ENCODE data around the gene NR3C2. TPM values are rescaled to one million over a fixed set of nuclear protein-coding genes. Genes with fewer than 3 reads are reported as not detected.

NR3C2 gene
- total and polyA plus RNA-seq, 2 of the 4 experiments (the other 2 are of a cell fraction): 1.1 to 2.3 TPM

DNA sequence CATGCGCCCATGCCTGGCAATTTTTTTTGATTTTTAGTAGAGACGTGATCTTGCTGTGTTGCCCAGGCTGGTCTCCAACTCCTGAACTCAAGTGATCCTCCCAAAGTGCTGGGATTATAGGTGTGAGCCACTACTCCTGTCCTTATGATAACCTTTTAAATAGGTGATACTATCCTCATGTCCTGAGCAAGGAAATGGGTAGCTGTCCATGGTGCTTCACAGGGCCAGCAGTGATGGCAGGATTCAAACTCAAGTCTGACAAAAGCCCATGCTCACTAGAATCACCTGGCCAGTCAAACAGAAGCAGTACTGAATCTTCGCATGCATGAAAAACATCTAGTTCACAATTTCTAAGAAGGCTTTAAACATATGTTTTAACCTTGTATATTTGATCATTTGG is 235.1 kb downstream of the NR3C2 start:
- H3K79me1 ChIP-seq (ENCODE audit: low read depth in 1 of 2, low read length in 2 of 2): no peaks in the 10 kb centered on the region
- no peaks in the 10 kb centered on the region for H3K4me1 ChIP-seq (ENCODE audit: control insufficient read depth, insufficient read depth, low read length)
- no peak overlapping the region for H4K5ac ChIP-seq (ENCODE audit: low read depth, low read length)
- no peak overlapping the region for H3K9ac ChIP-seq (ENCODE audit: low read depth, low read length)
- H3K18ac ChIP-seq (ENCODE audit: low read depth, low read length): no peak overlapping the region
- no peak overlapping the region for H2BK20ac ChIP-seq (ENCODE audit: low read depth, low read length)
- TF ChIP-seq, protein P1, sequence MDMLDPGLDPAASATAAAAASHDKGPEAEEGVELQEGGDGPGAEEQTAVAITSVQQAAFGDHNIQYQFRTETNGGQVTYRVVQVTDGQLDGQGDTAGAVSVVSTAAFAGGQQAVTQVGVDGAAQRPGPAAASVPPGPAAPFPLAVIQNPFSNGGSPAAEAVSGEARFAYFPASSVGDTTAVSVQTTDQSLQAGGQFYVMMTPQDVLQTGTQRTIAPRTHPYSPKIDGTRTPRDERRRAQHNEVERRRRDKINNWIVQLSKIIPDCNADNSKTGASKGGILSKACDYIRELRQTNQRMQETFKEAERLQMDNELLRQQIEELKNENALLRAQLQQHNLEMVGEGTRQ (IDR thresholded peaks at IDR 0.05; ENCODE audit: low read depth, low read length): no peak
- no peak for TF ChIP-seq FOS (IDR thresholded peaks at IDR 0.05; ENCODE audit: low read depth, low read length)
- no peak for TF ChIP-seq MXI1 (IDR thresholded peaks at IDR 0.05; ENCODE audit: borderline replicate concordance, low read depth, low read length)
- TF ChIP-seq BHLHE40 (IDR thresholded peaks at IDR 0.05; ENCODE audit: low read depth, low read length): no peak
- no peak for TF ChIP-seq RFX5 (IDR thresholded peaks at IDR 0.05; ENCODE audit: low read depth, low read length)
- no peak for TF ChIP-seq SMC3 (IDR thresholded peaks at IDR 0.05; ENCODE audit: low read depth, low read length)
- TF ChIP-seq ELK1 (IDR thresholded peaks at IDR 0.05; ENCODE audit: borderline replicate concordance, low read depth, low read length): no peak
- TF ChIP-seq, protein P2, sequence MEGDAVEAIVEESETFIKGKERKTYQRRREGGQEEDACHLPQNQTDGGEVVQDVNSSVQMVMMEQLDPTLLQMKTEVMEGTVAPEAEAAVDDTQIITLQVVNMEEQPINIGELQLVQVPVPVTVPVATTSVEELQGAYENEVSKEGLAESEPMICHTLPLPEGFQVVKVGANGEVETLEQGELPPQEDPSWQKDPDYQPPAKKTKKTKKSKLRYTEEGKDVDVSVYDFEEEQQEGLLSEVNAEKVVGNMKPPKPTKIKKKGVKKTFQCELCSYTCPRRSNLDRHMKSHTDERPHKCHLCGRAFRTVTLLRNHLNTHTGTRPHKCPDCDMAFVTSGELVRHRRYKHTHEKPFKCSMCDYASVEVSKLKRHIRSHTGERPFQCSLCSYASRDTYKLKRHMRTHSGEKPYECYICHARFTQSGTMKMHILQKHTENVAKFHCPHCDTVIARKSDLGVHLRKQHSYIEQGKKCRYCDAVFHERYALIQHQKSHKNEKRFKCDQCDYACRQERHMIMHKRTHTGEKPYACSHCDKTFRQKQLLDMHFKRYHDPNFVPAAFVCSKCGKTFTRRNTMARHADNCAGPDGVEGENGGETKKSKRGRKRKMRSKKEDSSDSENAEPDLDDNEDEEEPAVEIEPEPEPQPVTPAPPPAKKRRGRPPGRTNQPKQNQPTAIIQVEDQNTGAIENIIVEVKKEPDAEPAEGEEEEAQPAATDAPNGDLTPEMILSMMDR (conservative IDR thresholded peaks at IDR 0.05; ENCODE audit: low read depth, low read length): no peak
- TF ChIP-seq MAFK (IDR thresholded peaks at IDR 0.05; ENCODE audit: low read depth, low read length): no peak
- TF ChIP-seq CEBPB (IDR thresholded peaks at IDR 0.05; ENCODE audit: low read depth, low read length): no peak
- TF ChIP-seq NFE2L2 (IDR thresholded peaks at IDR 0.05; ENCODE audit: low read depth, low read length): no peak
- no peak for TF ChIP-seq CHD1 (IDR thresholded peaks at IDR 0.05; ENCODE audit: low read depth, low read length)
- no peak for TF ChIP-seq RAD21 (IDR thresholded peaks at IDR 0.05; ENCODE audit: low read length)
- TF ChIP-seq POLR2A (IDR thresholded peaks at IDR 0.05; ENCODE audit: low read depth, low read length): no peak
- TF ChIP-seq RCOR1 (IDR thresholded peaks at IDR 0.05; ENCODE audit: insufficient replicate concordance, low read length): no peak
- no peak for TF ChIP-seq MAZ (IDR thresholded peaks at IDR 0.05; ENCODE audit: borderline replicate concordance, low read depth, low read length)
- no TSS peak for BruUV-seq (replicated peaks)
- POLR2A ChIA-PET (ENCODE audit: unreplicated experiment): no interaction called here
- no peak overlapping the region for H3K4me2 ChIP-seq (ENCODE audit: low read depth, low read length)
- in situ Hi-C loops (cut with MboI; ENCODE audit: low sequenced_read_pairs): no loop called here
- no peaks in the 10 kb centered on the region for H3K9me1 ChIP-seq (ENCODE audit: insufficient read depth, low read length)
- no peak overlapping the region for H3K27ac ChIP-seq (ENCODE audit: insufficient read depth, low read length)
- no peak overlapping the region for H2AK9ac ChIP-seq (replicated peaks; ENCODE audit: low read depth, low read length, poor library complexity)
- H3K4me3 ChIP-seq (ENCODE audit: insufficient read depth, low read depth, low read length): no peak overlapping the region
- 80% methylated on average over 1 of the region's 3 CpGs; no CpG with 5 or more reads in 1 of the 2 experiments for WGBS, 2 experiments (ENCODE audit: extremely low coverage in 2 of 2, insufficient read length in 1 of 2)
- H4K20me1 ChIP-seq (ENCODE audit: insufficient read depth, low read length): no peaks in the 10 kb centered on the region
- no peak overlapping the region for H3K56ac ChIP-seq (ENCODE audit: extremely low read depth, insufficient read depth, low read length)
- dilution Hi-C loops (cut with HindIII; ENCODE audit: low sequenced_read_pairs, unreplicated experiment): no loop called here
- no peak overlapping the region for H4K91ac ChIP-seq (ENCODE audit: insufficient read depth, low read depth, low read length)
- H2BK5ac ChIP-seq (ENCODE audit: low read depth, low read length, poor library complexity, severe bottlenecking): no peak overlapping the region
- no peak overlapping the region for H2AFZ ChIP-seq (replicated peaks; ENCODE audit: low read length, poor library complexity)
- H3K9me3 ChIP-seq (ENCODE audit: control insufficient read depth, insufficient read depth, low read length): no peaks in the 10 kb centered on the region
- no peak overlapping the region for H2BK15ac ChIP-seq (ENCODE audit: low read depth, low read length)
- ATAC-seq (ENCODE audit: low read depth) (no peak), DNase-seq (no peak)
- H3K36me3 ChIP-seq (ENCODE audit: control insufficient read depth, insufficient read depth, low read length): no peaks in the 10 kb centered on the region
- H4K8ac ChIP-seq (ENCODE audit: low read depth in 2 of 2, low read length in 2 of 2): no peak overlapping the region
- CTCF ChIA-PET: no interaction called here
- H3K23ac ChIP-seq (ENCODE audit: low read depth, low read length): no peak overlapping the region
- H2AK5ac ChIP-seq (ENCODE audit: low read depth, low read length): no peak overlapping the region
- no peak overlapping the region for H3K14ac ChIP-seq (replicated peaks; ENCODE audit: low read depth, low read length)
- intact Hi-C loops (cut with micrococcal nuclease): no loop called here
- H3K4ac ChIP-seq (ENCODE audit: low read depth, low read length): no peak overlapping the region
- H2BK120ac ChIP-seq (ENCODE audit: low read depth, low read length): no peak overlapping the region
- no peaks in the 10 kb centered on the region for H3K27me3 ChIP-seq (ENCODE audit: control insufficient read depth, insufficient read depth, low read length)

All from IMR-90 (cell line).